T-helper 9 cell (primary cell): ENCODE measurements around the gene SMYD2.

ENCODE experiments used
- DNase-seq: peaks from one replicate; pipeline ENCODE4 v3.0.0-alpha.2; 2020

SMYD2 gene

DNA sequence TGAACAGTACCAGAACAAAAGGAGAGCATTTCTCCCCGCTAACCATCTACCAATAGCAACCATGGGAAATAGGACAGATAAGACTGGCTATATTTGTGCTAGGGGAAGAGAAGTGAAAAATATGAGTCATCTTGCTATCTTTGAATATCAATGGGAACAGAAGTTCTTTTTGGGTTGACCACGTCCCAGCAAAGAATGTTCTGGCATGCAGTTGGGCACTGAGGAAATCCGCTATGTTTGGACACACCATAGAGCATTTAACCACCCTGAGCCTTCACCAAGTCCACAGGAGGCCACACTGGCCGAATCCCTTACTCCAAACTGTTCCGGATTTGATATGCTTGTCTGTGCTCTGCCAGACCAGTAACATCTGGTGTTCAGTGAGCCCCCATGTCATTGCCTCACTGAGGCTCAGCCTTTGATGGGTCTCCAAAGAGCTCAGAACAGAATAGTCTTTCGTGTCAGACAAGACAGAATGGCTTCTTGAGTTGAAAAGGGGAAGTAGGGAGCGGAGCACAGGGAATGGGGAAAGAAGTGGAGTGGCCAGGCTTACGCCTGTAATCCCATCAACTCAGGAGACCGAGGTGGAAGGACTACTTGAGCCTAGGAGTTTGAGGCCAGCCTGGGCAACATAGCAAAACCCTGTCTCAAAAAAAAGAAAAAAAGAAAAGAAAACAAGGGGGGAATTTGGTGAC, 81.4 kb downstream of the SMYD2 start:
- no peak for DNase-seq

DNA sequence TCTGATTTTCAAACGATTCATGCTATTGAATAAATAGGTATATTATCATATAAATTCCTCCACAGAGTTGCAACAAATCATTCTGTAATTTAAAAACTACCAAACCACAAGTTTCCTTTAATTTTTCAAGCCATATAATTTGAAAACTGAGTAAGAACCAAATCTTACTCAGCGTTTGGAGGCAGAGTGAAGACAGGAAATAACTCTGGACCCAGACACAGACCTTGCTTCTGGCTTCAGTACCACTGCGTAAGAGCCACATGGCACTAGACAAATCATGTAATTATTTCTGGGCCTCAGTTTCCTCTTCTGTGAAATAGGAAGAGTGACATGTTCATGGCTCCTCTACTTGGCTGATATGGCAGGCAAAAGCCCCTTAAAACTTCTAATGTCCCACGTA, 82.4 kb downstream of the SMYD2 start:
- DNase-seq: no peak

DNA sequence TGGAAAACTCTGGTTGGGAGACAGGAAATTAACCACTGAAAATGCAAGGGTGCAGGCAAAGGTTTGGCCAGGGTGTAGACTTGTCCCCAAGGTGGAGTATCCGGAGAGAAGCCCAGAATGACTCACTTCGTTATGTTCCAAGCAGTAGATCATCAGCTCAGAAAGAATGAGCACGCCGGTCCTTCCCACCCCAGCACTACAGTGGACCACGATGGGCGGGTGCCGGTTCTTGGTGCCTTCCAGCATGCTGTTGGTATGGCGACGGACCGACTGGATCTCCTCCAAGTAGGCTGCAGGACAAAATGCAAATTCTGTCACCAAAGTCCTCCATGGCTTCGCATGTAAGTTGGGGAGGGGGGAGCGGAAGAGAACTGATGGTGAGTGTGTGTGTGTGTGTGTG, 83.4 kb downstream of the SMYD2 start:
- DNase-seq: no peak

- no peak for DNase-seq
These were observed 83.9 kb downstream of the SMYD2 start for GRCh38 chr1:214364786-214365295.

DNA sequence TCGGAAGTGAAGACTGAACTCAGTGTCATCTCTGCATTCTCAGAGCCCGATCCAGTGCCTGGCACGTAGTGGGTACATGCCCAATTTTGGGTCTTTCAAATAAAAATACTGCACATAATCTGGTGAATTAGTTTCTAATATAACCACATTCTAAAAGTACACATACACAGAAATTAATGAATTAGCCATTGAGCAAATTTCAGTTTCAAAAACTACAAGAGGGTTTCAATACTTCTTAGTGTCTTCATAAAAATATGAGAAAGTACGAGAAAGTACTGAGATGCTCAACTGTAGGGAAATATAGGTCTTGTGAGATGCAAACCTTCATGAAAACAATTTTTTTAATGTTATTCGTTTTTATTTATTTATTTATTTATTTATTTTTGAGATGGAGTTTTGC, 86.9 kb downstream of the SMYD2 start:
- no peak for DNase-seq

DNA sequence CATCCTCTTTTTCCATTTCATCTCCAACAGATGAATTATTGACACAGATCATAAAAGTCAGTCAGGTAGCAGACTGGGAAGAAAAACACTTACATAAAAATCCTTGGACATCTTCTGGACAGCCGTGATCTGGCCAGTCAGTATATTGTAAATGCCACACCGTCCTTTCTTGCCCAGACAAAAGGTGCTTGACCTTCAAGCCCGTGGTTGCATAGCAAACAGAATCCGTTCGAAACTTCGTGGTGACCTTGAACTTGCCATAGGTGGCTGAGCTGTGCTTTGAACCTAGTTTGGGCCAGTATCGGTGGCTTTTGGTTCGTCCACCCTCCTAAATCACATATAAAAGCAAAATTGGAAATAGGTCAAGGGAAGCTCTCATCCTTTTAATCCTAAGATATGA, 88.4 kb downstream of the SMYD2 start:
- no peak for DNase-seq

DNA sequence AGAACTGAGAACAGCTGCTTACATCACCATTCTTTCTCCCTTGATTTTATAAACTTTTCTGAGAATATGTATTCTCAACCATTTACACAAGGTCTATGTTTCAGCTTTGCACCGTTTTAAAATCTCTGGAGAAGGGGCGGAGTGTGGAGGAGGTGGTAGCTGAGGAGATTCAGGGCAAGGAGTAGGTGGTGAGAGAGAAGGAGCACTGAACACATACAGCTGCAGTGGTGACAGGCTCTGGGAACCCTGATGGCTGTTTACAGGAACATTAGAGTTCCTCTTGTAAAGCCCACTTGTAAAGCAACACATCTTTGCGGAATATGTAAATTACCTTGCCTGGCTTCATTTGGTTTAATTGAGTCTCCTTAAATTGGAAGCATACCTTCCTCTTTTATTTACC, 89.7 kb downstream of the SMYD2 start:
- no peak for DNase-seq

DNA sequence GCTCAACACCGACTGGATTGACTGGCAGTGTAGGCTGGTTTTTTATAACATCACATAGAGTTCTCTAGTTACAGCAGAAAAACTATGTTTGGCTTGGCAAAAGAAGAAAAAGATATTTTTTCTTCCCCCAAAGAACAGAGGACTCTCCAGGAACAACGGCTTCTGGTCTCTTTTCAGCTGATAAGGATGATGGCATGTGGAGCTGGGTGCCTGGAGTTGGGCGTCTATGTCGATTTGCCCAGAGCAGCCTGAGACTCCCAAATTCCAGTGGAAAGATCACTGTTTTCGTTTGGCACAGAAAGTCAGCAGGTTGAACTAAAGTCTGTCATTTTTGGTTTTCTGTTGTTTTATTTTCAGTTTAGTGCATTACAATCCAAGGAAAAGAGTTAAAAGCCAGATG, 91.1 kb downstream of the SMYD2 start:
- no peak for DNase-seq

DNA sequence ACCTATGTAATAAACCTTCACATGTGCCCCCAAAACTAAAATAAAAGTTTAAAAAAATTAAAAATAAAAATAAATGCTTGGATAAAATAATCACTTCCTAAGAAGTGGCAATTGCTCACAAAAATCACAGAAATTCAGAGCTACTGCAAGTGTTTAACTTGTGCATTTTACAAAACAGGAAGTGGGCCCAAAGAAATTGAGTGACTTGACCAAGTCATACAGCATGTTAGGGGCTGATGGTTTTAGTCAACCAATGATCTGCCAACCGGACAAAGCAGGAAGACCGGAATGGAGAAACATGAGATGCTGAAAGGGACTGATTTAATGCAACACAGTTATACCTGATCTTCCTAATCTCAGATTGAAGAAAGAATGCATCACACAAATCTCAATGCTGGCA, 96.5 kb downstream of the SMYD2 start:
- DNase-seq: no peak

DNA sequence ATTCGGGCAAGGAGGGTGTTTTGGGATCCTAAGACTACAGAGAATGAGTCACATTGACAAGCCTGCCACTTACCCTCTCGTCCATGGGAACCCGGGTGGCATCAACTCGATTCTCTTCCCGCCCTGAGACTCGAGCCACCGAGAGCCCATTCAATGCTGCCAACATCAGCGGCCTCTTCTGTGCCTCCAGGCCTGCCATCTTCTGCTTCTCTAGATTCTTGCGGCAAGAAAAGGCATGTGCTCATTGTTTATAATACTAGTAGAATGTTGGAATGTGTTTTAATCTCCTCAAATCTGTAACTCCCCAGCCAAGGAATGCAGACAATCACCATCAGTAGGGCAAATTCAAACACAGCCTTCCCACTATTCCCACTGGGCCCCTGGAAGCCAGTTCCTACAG, 96.9 kb downstream of the SMYD2 start:
- DNase-seq: no peak

DNA sequence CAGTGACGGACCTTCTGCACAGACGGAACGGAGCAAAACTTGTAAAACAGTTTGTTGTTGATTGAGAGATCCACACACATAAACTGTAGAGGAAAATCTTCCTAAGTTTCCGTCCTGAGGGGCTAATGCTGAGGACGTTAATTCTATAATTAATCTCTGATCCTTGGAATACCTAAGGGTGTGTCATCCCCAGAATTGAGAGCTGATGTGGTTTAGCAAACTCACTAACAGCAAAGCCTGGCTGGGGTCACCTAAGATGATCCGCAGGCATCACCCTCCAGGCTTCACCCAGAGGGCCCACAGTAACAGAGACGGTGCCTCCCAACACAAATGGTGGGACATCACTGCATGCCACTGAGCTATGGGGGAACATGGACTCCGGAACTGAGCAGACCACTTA, 97.5 kb downstream of the SMYD2 start:
- no peak for DNase-seq

GRCh38 chr1:214379236-214379970, 98.4 kb downstream of the SMYD2 start:
- DNase-seq: no peak

- no peak for DNase-seq
These were observed 99.4 kb downstream of the SMYD2 start for GRCh38 chr1:214380396-214380795.

GRCh38 chr1:214380986-214381695, 100.2 kb downstream of the SMYD2 start:
- no peak for DNase-seq

- no peak for DNase-seq
These were observed 102.7 kb downstream of the SMYD2 start for GRCh38 chr1:214383381-214384372.

DNA sequence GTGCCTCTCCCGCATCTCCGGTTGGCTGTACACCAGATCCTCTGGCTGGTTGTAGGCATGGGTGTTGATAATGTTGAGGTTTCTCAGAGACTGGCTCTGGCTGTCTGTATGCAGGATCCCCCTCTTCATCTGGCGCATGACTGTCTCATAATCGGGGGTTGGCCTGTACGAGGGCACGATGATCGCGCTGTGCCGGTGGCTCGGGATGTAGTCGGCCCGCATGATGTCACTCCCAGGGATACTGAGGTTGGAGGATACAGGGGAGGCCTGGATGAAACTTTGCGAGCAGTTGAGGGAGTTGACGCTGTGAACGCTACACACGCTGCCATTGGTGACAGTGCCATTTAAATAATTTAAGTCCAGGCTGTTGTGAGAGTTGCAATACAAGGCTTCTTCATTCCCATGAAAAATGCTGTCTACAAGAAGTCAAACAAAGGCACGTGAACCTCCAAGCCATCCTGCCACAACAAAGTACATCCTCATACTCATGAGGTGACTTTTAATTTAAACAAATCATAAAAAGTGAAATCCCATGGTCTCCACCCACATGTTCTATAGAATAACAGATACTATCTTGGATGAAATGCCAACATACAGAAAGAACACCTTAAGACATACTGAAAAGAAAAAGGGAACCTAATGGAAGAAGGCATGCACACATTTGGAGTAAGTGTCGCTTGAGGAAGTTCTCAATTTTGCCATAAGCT, 103.6 kb downstream of the SMYD2 start:
- DNase-seq: no peak

DNA sequence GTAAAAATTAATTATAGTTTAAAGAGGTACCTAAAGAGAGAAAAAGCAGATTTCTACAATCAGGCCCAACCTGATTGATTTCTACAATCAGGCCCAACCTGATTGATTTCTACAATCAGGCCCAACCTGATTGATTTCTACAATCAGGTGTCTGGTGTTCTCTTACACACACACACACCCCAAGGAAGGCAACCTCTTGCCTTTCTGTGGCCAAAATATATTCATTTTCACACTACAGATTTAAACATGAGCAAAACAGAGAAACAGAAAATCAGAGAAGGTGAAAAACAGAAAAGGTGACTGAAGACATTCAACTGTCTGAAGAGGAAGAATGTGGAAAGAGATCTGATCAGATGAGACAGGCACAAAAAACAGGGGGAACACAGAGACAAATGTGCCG, 104.5 kb downstream of the SMYD2 start:
- DNase-seq: no peak

GRCh38 chr1:214386333-214386732, 105.4 kb downstream of the SMYD2 start:
- DNase-seq: no peak
